Psoas muscle (tissue), 8 donors: Measurements from ENCODE around the gene TMEM120A. TPM values are rescaled to one million over a fixed set of nuclear protein-coding genes. Genes with fewer than 3 reads are reported as not detected.
"Not testable (repeated sequence)": the region's sequence is repeated elsewhere in the genome, so short reads cannot be mapped to it uniquely, and the experiment has no call there.

Experiments used
- ATAC-seq, 4 donors: fragments of 200-7000 bp; cut with Tn5 transposase; one replicate each; pipeline ENCODE4 v1.9.1; 2020; ENCODE audit warnings: moderate library complexity in 3 of 4, mild to moderate bottlenecking in 2 of 4
- DNase-seq, 2 donors: peaks; one replicate each; pipeline ENCODE4 v3.0.0-alpha.2; 2020
- H3K27ac ChIP-seq: fragments of 200-600 bp; one replicate; pipeline ENCODE4 v1.8.0; 2022
- H3K27me3 ChIP-seq, 3 donors: fragments of 200-600 bp in 1 of 3; one replicate each; pipeline versions ENCODE4 v1.6.1 to v1.8.0; 2013 to 2022; ENCODE audit warnings: low read length in 2 of 3, mild to moderate bottlenecking in 2 of 3, moderate library complexity in 1 of 3; ENCODE audit not compliant: insufficient read depth in 3 of 3
- H3K36me3 ChIP-seq, 2 donors: fragments of 200-600 bp in 1 of 2; one replicate each; pipeline versions ENCODE4 v1.6.1 to v1.8.0; 2013 to 2022; ENCODE audit warnings: low read depth in 1 of 2, mild to moderate bottlenecking in 1 of 2, moderate library complexity in 1 of 2; ENCODE audit not compliant: insufficient read depth in 1 of 2
- H3K4me1 ChIP-seq: fragments of 200-600 bp; one replicate; pipeline ENCODE4 v1.8.0; 2022
- H3K4me3 ChIP-seq: fragments of 200-600 bp; one replicate; pipeline ENCODE4 v1.8.0; 2022; ENCODE audit warnings: mild to moderate bottlenecking
- H3K9me3 ChIP-seq: fragments of 200-600 bp; one replicate; pipeline ENCODE4 v1.8.0; 2022
- WGBS, 3 donors: extraction: QIAGEN DNeasy Blood & Tissue Kit; methylation state at CpG; one replicate each; pipeline versions ENCODE4 v1.1.6 to v1.1.7; 2013; 5-methylcytosine and 5-hydroxymethylcytosine counted together
- intact Hi-C, 2 donors: fragments of 100-400 bp; cut with DNase I; formaldehyde crosslinking; loops; one replicate each; pipeline versions ENCODE4 v1.11.0 to v1.14.2; 2022
- long read RNA-seq, 2 donors: library from polyadenylated mRNA; unstranded; transcript quantifications; one replicate each; pipeline ENCODE4 v2.0.0, GENCODE V29; 2021
- polyA plus RNA-seq, 3 donors: library from polyadenylated mRNA; stranded (reverse); fragments of 200-250 nt; gene quantifications; one replicate each; pipeline ENCODE4 v1.2.3, GENCODE V29; 2013
- total RNA-seq, 4 donors: library from RNA; stranded (reverse); fragmentation: NEBNext Ultra II Directional in 2 of 4; extraction: Animal tissue kit (Norgen Biotek cat#: 25700) in 2 of 4; gene quantifications; one replicate each; pipeline versions ENCODE4 v1.2.1 to v1.2.4, GENCODE V29; 2021 to 2023
- TF ChIP-seq, protein P1 (sequence below): fragments of 200-600 bp; IDR thresholded peaks from one replicate; pipeline ENCODE4 v1.8.0; 2022; ENCODE audit warnings: antibody characterized with exemption
- donor health status: healthy with polysubstance abuse.
- donor health status: DM: no; HTN: no; CAD: no; lungs with moderate emphysema.
- donor health status: Bipolar disorder and iron deficiency.
- donor health status: healthy.
- donor health status: DM: yes; HTN: yes; CAD: no.
- donor health status: DM: no; HTN: no; CAD: no.
- donor health status: DM: no; HTN: no; CAD: no.
- donor health status: DM: yes; HTN: yes; CAD: no.

Gene TMEM120A
- total RNA-seq (100 to 1,000 TPM in 1 of 4 donors, 10 to 100 TPM in 3; 70.1 to 103 (median 87.1) TPM), polyA plus RNA-seq (100 to 1,000 TPM; 106 to 185 (median 107) TPM)
- long read RNA-seq, donor 1, transcript TMEM120A-204 (11 exons, 1,352 nt) = minor isoform, 11 of 108 reads
- long read RNA-seq, donor 1, transcript TMEM120A-203 (12 exons, 1,161 nt) = minor isoform, 5 of 108 reads
- long read RNA-seq, donor 1, transcript TMEM120A-214 (12 exons, 1,456 nt) = major isoform, 80 of 108 reads
- long read RNA-seq, donor 1, partial matches to known transcripts = 2 of 108 reads
- long read RNA-seq, donor 1, other reads (novel, unspliced or antisense) = 10 of 108 reads
- long read RNA-seq, donor 2, transcript TMEM120A-204 (11 exons, 1,352 nt) = minor isoform, 13 of 113 reads
- long read RNA-seq, donor 2, transcript TMEM120A-203 (12 exons, 1,161 nt) = minor isoform, 5 of 113 reads
- long read RNA-seq, donor 2, transcript TMEM120A-214 (12 exons, 1,456 nt) = major isoform, 75 of 113 reads
- long read RNA-seq, donor 2, partial matches to known transcripts = 6 of 113 reads
- long read RNA-seq, donor 2, other reads (novel, unspliced or antisense) = 14 of 113 reads

DNA sequence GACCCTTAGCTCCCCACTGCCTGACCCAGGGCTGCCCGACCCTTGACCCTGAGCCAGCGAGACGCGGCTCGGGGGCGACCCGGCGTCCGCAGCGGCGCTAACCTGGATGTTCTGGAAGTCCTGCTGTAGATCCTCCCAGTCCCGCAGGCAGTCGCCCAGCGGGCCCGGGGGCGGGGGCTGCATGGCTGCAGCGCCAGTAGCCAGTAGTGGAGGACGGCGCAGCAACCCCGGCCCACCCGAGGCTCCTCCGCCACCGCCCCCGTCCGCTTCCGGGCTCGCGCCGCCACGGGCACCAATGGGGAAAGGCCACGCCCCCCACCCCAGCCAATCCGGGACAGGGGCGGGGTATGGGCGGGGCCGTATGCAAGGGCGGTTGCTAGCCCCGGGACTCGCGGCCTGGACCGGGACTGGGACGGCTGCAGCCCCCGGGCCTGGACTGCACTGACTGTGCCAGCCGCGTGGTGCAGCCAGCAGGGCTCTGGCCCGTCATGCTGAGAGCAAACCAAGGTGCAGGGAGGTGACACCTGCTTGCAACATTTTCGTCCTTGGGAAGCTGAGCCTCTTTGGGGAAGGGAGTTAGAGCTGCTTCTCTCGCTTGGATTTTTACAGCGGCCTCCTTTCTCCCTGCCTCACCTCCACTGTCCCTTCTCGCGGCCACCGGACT is at the start of gene TMEM120A:
TMEM120A (minus strand) TSS at position 208 of the 664 bp plus-strand sequence; CDS start at position 183, 25 bp downstream.
- ATAC-seq (peak; percentile 87 to 95 (median 90)), DNase-seq (peak; percentile 99)
- Histone ChIP-seq H3K27me3 (no peaks in the 10 kb centered on the region), H3K4me1 (peaks cover 32% of the 10 kb centered on the region), H3K4me3 (peak within 1 kb of the TSS; percentile 82), H3K27ac (peak within 1 kb of the TSS; percentile 85), H3K36me3 (peaks cover 0 to 16% of the 10 kb centered on the region in 2 donors), H3K9me3 (no peaks in the 10 kb centered on the region)
- WGBS, 3 donors = 1% methylated on average over 33 to 51 of the region's 51 CpGs
- TF ChIP-seq, protein P1, sequence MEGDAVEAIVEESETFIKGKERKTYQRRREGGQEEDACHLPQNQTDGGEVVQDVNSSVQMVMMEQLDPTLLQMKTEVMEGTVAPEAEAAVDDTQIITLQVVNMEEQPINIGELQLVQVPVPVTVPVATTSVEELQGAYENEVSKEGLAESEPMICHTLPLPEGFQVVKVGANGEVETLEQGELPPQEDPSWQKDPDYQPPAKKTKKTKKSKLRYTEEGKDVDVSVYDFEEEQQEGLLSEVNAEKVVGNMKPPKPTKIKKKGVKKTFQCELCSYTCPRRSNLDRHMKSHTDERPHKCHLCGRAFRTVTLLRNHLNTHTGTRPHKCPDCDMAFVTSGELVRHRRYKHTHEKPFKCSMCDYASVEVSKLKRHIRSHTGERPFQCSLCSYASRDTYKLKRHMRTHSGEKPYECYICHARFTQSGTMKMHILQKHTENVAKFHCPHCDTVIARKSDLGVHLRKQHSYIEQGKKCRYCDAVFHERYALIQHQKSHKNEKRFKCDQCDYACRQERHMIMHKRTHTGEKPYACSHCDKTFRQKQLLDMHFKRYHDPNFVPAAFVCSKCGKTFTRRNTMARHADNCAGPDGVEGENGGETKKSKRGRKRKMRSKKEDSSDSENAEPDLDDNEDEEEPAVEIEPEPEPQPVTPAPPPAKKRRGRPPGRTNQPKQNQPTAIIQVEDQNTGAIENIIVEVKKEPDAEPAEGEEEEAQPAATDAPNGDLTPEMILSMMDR = no peak
- intact Hi-C loops = loop anchor here in 1 of 2 donors (1.0 kb wide), 1 partner anchor 79 kb away; the partner anchor contains the start of gene POR

DNA sequence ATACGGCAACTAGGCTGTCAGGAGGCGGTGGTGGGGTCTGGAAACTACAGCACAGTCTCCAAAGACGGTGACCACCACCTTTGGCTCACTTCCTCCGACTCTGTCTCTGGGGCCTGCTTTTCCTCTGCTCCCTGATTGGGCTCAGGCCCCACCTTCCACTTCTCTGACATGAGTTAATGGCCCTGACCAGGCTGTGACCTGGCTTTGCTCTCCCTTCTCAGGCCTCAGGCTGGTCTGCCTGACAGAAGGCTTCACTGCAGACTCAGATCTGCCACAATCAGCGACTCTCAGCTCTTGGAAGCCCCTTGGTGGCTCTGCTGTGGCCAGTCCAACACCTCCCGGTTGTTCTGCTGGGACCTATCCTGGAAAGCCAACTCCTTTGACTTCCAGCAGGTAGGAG is 45.7 kb upstream of the TMEM120A start:
- Histone ChIP-seq H3K9me3 (no peaks in the 10 kb centered on the region), H3K27ac (no peak overlapping the region), H3K27me3 (no peaks in the 10 kb centered on the region), H3K4me3 (no peak overlapping the region), H3K4me1 (peaks cover 11% of the 10 kb centered on the region), H3K36me3 (peaks cover 0 to 17% of the 10 kb centered on the region in 2 donors)
- 79 to 86% (median 83%) methylated on average over 6 of the region's 6 CpGs for WGBS, 3 donors
- TF ChIP-seq, protein P1 = no peak
- DNase-seq (no peak), ATAC-seq (no peak)
- intact Hi-C loops = no loop called here

DNA sequence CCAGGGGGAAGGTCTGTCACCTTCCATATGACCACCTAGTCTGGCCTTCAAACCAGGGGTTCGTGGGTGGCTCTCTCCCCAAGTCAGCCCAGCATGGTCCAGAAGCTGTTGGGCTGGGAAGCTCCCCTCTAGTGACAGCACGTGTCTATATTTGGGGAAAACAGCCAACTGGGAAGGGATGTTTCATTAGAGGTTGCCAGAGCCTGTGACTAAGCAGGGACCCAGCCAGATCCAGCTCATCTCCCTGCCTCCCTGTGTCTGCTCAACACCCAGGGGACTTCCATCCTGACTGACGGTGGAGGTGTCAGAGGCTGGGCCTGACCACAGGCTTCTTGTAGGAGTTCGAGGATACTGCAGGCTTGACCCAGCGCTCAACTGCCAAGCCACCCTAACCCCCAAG is 42.9 kb upstream of the TMEM120A start:
- intact Hi-C loops = no loop called here
- Histone ChIP-seq H3K27me3 (no peaks in the 10 kb centered on the region), H3K27ac (peak overlapping the region; percentile 61), H3K9me3 (no peaks in the 10 kb centered on the region), H3K4me3 (no peak overlapping the region), H3K4me1 (peaks cover 11% of the 10 kb centered on the region), H3K36me3 (peaks cover 0 to 17% of the 10 kb centered on the region in 2 donors)
- DNase-seq = peak; percentile 75 to 83
- TF ChIP-seq, protein P1 = no peak
- 53 to 61% (median 57%) methylated on average over 5 of the region's 5 CpGs for WGBS, 3 donors
- ATAC-seq = peak; percentile 92 to 94 (median 94)

DNA sequence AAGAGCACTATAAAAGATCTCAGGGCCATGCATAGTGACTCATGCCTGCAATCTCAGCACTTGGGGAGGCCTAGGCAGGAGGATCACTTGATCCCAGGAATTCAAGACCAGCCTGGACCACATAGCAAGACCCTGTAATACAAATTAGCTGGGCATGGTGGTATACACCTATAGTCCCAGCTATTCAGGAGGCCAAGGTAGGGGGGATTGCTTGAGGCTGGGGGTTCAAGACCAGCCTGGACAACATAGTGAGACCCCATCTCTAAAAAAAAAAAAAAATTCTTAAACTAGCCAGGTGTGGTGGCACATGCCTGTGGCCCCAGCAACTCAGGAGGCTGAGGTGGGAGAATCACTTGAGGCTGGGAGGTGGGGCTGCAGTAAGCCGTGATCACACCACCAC is 37.6 kb upstream of the TMEM120A start:
- H3K9me3 ChIP-seq = no peaks in the 10 kb centered on the region
- peaks cover 4 to 33% of the 10 kb centered on the region in 2 donors for H3K36me3 ChIP-seq
- 86 to 100% (median 93%) methylated on average over 1 of the region's 1 CpG for WGBS, 3 donors
- intact Hi-C loops = no loop called here
- no peak overlapping the region for H3K27ac ChIP-seq
- H3K4me1 ChIP-seq = peaks cover under 1% of the 10 kb centered on the region
- TF ChIP-seq, protein P1 = no peak
- no peak for ATAC-seq
- no peak for DNase-seq
- no peak overlapping the region for H3K4me3 ChIP-seq
- no peaks in the 10 kb centered on the region for H3K27me3 ChIP-seq

DNA sequence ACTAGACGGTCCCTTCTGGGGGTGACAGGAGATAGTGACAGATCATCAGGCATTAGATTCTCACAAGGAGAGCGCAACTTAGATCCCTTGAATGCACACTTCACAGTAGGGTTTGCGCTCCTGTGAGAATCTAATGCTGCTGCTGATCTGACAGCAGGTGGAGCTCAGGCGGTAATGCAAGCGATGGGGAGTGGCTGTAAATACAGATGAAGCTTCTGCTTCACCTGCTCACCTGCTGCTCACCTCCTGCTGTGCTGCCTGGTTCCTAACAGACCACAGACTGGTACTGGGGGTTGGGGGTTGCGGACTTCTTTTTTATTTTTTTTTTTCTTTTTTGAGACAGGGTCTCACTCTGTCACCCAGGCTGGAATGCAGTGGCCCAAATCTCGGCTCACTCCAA is 35.3 kb upstream of the TMEM120A start:
- H3K27ac ChIP-seq, DNase-seq, H3K27me3 ChIP-seq, H3K4me3 ChIP-seq, H3K9me3 ChIP-seq, ATAC-seq, H3K4me1 ChIP-seq: not testable (repeated sequence)
- peaks cover 4 to 39% of the 10 kb centered on the region in 2 donors for H3K36me3 ChIP-seq
- 96% methylated on average over 7 of the region's 7 CpGs for WGBS, 3 donors
- intact Hi-C loops = loop anchor here in 1 of 2 donors (10.0 kb wide), 1 partner anchor 495 kb away; no protein-coding TSS in a partner anchor
